SK-N-MC (cell line): Measurements from ENCODE around the gene SLC41A2.

Experiments used
- DNase-seq: peaks from one replicate; pipeline ENCODE4 v3.0.0-alpha.2; 2011; ENCODE audit warnings: low read depth, low spot score
- H3K27ac ChIP-seq: fragments of 200-600 bp; sonication (generic); 2 replicates; pipeline ENCODE4 v1.5.1; 2016; ENCODE audit warnings: mixed run types
- H3K36me3 ChIP-seq: fragments of 200-600 bp; sonication (generic); 2 replicates; pipeline ENCODE4 v1.6.1; 2017; ENCODE audit warnings: antibody characterized with exemption, low read length, mixed read lengths; ENCODE audit not compliant: insufficient read depth
- H3K4me3 ChIP-seq: fragments of 200-600 bp; sonication (generic); 2 replicates; pipeline ENCODE4 v1.5.1; 2016
- H3K9ac ChIP-seq: fragments of 200-600 bp; sonication (generic); 2 replicates; pipeline ENCODE4 v1.8.0; 2017; ENCODE audit warnings: mixed run types, mixed read lengths; ENCODE audit not compliant: insufficient read length
- H3K9me3 ChIP-seq: fragments of 200-600 bp; sonication (generic); 2 replicates; pipeline ENCODE4 v1.6.1; 2017; ENCODE audit warnings: low read depth, mild to moderate bottlenecking, antibody characterized with exemption, low read length, moderate library complexity, mixed read lengths
- EZH2 ChIP-seq: fragments of 200-600 bp; sonication (generic); IDR thresholded peaks from one replicate; pipeline ENCODE4 v1.6.1; 2017; ENCODE audit warnings: antibody characterized with exemption
- FOXP2 ChIP-seq: optimal IDR thresholded peaks from 2 replicates; pipeline ENCODE3; 2011; ENCODE audit warnings: mild to moderate bottlenecking, moderate library complexity; ENCODE audit not compliant: insufficient read depth; ENCODE audit errors: extremely low read length, control extremely low read depth
- POLR2AphosphoS5 ChIP-seq: IDR thresholded peaks from 2 replicates; pipeline ENCODE4 v1.6.1; 2012; ENCODE audit warnings: mild to moderate bottlenecking, low read depth, low read length, borderline replicate concordance

The SLC41A2 gene

DNA sequence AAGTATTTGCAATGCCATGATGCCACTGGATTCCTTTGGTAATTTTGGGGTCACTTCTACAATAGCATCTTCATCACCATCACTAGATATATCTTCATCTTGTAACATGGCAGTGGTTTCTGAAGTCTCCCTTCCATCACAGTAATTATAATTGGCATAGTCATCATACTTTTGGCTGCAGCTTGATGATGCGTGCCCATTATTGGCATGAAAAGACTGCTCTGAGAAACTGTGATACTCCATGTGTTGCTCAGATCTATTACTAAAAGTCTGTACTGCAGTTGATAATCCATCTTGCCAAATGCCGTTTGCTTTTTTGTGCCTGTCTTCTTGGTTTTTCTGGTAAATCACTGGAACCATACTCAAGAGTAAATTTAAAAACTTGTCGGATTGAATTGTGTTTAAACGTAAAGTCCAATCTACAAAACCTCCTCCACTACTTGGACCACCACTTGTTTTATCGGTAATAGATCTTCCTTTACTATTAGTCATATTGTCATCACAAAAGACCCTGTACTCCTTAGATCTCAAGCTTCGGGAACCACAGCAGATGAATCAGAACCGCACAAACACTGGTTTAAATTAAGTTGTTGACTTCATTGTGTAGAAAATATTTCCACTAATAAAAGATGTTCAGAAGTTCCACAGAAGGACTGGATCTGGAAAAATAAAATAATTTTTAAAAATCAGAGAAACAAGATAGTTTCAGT lies 29.9 kb downstream of the SLC41A2 start:
- Histone ChIP-seq H3K27ac (no peak overlapping the region), H3K9me3 (no peaks in the 10 kb centered on the region), H3K4me3 (no peak overlapping the region), H3K36me3 (no peaks in the 10 kb centered on the region), H3K9ac (no peak overlapping the region)
- no peak for DNase-seq
- no peak for TF ChIP-seq POLR2AphosphoS5
- no peak for TF ChIP-seq FOXP2

DNA sequence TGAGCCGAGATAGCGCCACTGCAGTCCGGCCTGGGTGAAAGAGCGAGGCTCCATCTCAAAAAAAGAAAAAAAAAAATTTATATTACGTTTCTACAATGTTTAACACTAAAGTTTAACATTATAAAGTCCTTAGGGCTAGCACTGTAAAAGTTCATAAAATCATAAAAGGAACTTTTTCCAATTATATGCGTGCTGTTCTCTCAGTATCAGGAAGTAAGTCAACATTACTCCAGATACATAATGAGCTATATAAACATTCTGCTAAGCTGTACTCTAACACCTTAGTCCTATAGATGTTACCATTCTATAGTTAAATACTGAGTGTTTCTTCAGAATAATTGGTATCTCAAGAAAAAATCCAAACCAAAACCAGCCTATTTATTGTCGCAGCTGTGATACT lies 32.6 kb downstream of the SLC41A2 start:
- Histone ChIP-seq H3K36me3 (no peaks in the 10 kb centered on the region), H3K9ac (no peak overlapping the region), H3K9me3 (peaks cover 7% of the 10 kb centered on the region; the same call in 1 of the 2 replicates), H3K27ac (no peak overlapping the region), H3K4me3 (no peak overlapping the region)
- DNase-seq = no peak
- no peak for TF ChIP-seq EZH2
- TF ChIP-seq FOXP2 = no peak
- TF ChIP-seq POLR2AphosphoS5 = no peak

DNA sequence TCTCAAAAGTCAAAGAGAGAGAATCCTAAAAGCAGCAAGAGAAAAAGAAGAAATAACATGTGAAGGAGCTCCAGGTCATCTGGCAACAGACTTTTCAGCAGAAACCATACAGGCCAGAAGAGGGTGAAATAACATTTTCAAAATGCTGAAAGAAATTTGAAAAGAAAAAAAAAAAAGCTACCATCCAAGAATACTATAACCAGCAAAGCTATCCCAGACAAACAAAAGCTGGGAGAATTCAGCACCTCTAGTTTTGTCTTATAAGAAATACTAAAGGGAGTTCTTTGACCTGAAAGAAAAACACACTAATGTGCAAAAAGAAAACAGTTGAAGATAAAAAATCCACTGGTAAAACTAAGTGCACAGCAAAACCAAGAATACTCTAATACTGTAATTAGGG lies 36.8 kb downstream of the SLC41A2 start:
- TF ChIP-seq POLR2AphosphoS5 (no peak), FOXP2 (no peak), EZH2 (no peak)
- no peak overlapping the region for H3K27ac ChIP-seq
- H3K36me3 ChIP-seq = no peaks in the 10 kb centered on the region
- DNase-seq = no peak
- no peak overlapping the region for H3K9ac ChIP-seq
- no peak overlapping the region for H3K4me3 ChIP-seq
- H3K9me3 ChIP-seq = peaks cover 7% of the 10 kb centered on the region; the same call in 1 of the 2 replicates

DNA sequence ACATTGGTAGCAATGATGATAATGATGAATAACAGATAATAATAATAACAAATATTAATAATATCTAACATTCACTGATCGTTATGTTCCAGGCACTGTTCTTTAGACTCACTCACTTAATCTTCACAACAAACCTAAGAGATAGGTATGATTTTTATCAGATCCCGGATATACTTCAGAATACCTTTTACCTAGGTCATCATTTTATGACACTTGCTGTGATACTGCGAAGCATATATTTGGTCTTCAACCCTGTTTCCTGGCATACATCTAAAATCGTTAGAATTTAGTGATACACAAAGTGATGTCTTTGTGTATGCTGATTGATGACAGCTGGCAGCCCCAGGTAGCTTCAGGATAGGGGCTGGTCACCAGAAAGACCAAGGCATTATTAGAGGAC lies 46.1 kb downstream of the SLC41A2 start:
- Histone ChIP-seq H3K27ac (no peak overlapping the region), H3K9me3 (no peaks in the 10 kb centered on the region), H3K9ac (no peak overlapping the region), H3K4me3 (no peak overlapping the region), H3K36me3 (no peaks in the 10 kb centered on the region)
- TF ChIP-seq FOXP2 (no peak), POLR2AphosphoS5 (no peak)
- no peak for DNase-seq

DNA sequence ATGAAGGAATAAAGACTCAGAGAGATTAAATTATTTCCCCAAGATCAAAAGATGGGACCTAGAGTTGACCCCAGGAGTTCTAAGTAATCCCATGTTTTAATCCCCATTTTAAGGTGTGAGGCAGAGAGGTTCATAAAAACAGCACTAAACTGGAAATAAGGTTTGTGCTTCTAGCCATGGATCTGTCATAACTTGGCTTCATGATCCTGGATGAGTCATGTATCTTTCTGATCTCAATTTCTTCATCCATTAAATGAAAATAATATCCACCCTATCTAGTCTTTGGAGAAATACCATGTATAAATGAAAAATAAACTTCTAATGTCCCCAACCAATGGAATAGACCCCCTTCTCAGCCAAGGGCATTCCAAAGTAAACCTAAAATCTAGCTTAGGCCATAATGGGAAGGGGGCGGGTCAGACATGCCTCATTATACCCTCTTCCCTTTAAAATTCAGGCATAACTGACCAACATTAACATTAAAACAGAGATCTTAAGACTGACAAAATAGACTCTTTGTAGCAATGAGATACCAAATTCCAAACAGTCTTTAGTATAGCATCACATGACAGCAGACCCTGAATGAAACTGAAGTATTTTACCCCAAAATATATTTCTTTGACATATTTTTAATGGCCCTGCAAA lies 47.8 kb downstream of the SLC41A2 start:
- Histone ChIP-seq H3K36me3 (no peaks in the 10 kb centered on the region), H3K27ac (no peak overlapping the region), H3K4me3 (no peak overlapping the region), H3K9ac (no peak overlapping the region), H3K9me3 (no peaks in the 10 kb centered on the region)
- no peak for DNase-seq
- TF ChIP-seq FOXP2 = no peak
- TF ChIP-seq EZH2 = no peak
- no peak for TF ChIP-seq POLR2AphosphoS5

DNA sequence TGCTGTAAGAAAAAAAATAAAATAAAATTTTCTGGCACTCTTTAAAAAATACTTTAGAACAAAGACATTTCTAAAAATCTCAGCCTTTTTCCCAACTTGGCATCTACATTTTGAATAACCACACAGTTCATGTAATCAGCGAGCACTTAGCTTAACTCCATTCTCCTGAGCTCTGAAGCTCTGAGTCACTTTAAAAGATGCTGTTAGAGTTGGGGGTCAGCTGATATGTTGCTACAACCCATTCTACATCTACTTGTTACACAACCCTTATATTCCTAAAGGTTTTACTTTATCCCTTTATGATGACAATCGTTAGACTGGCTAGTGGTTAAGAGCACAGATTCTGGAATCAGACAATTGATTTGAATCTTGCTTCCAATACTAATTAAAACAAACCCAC lies 48.3 kb downstream of the SLC41A2 start:
- TF ChIP-seq EZH2 (no peak), POLR2AphosphoS5 (no peak), FOXP2 (no peak)
- no peak overlapping the region for H3K27ac ChIP-seq
- H3K9me3 ChIP-seq = no peaks in the 10 kb centered on the region
- no peak for DNase-seq
- no peak overlapping the region for H3K9ac ChIP-seq
- H3K36me3 ChIP-seq = no peaks in the 10 kb centered on the region
- H3K4me3 ChIP-seq = no peak overlapping the region
